GM15510 (cell line): ENCODE results near the gene BRAT1.

ENCODE experiments used
- POLR2A ChIP-seq: IDR thresholded peaks from 3 replicates; pipeline ENCODE4 v1.6.1; 2011; ENCODE audit warnings: borderline replicate concordance; ENCODE audit not compliant: insufficient read length; ENCODE audit errors: extremely low read depth

BRAT1 gene

DNA sequence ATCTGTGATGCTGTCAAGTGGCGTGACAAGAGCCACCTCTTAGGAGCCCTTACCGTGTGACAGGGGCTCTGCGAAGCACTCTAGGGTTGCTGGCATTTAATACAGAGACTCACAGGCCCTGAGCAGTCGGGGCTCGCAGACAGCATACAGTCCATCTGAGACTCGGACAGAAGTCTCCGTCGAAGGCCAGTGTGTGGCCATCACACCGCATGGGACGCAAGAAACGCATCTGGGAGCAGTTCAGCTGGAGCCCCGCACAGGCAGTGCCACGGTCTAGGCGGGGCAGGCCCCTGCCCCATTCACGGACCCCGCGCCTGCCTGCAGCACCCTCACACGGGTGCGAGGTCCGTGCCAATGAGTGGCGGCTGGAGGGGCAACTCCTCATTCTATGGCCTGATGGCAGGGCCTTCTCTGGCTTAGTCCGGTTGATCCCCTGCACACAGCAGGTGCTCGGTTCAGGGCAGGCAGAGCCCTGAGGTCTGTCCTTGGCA, 37.1 kb upstream of the BRAT1 start:
- TF ChIP-seq POLR2A: no peak

DNA sequence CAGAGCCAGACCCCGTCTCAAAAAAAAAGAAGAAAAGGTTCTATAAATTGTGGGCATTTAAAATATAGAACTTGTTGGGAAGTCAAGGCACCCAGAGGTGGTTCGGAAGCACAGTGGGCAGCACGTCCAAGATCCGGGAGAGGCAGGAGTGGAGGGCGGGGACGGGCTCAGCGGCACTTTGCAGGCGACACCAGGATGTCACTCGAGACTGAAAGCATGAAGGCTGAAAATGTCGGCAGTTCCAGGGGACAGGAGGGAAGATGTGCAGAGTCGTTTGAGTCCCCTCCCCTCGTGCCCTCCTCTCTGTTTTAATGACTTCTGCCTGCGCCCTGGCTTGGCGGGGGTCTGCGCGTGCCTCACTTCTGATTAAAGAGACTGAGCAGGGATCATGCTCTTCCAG, 34.0 kb upstream of the BRAT1 start:
- no peak for TF ChIP-seq POLR2A

DNA sequence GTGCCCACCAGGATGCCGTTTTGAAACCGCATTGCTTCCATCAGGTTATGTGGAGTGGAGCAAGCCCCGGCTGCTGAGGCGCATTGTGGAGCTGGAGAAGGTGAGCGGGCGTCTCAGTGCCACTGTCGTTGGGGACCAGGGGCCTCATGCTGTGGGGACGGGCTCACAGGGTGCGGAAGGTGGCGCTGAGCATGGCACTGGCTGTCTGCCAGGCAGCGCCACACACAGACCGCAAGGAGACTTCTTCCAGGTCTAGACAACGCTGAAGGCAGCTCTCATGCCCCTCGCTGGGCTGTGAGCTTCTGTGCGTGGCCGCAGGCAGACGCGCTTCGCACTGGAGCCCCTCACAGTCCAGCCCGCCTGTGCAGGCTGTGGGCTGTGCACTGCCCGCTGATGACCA, 32.5 kb upstream of the BRAT1 start:
- no peak for TF ChIP-seq POLR2A

DNA sequence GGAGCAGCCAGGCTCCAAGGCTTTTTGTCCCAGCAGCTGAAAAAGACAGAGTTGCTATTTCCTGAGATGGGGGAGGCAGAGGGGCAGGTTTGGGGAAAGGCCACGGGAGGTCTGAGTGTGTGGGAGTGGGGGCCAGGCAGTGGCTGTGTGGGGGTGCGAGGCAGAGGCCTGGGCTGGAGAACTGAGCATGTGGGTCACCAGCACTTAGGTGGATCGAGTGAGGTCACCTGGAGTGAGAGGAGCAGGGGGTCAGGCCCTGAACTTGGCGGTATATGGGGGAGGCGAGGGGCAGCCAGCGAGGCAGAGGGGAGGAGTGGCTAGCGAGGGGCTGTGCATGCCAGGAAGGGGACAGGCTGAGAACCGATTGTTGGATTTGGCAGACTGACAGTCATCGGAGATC, 31.8 kb upstream of the BRAT1 start:
- TF ChIP-seq POLR2A: no peak

DNA sequence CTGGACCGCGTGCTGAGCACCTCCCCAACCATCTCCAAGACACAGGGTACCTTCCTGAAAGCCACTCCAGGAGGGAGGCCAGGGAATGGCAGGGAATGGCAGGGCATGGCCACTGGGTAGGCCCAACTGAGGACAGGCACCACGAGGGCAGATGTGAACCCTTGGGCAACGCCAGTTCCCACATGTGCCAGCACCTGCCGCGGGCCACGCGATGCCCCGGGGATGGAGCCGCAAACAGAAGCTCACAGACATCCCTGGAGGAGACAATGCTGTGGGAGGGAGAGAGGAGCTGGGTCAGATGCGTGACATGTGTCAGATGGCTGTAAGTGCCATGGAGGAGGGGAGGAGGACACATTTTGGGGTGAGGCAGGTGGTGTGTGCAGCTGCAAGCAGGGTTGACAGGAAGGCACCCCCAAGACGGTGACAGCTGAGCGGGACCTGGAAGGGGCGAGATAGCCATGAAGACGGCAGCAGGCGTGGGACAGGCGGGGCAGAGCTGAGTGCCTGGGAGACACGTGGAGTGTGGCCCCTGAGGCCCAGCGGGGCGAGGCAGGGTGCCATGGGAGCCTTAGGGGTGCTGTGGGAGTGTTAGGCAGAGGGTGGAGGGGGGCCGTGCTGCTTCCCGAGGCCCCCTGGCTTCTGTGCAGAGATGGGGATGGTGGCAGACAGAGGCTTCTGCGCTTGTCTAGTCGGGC, 31.1 kb upstream of the BRAT1 start:
- no peak for TF ChIP-seq POLR2A

DNA sequence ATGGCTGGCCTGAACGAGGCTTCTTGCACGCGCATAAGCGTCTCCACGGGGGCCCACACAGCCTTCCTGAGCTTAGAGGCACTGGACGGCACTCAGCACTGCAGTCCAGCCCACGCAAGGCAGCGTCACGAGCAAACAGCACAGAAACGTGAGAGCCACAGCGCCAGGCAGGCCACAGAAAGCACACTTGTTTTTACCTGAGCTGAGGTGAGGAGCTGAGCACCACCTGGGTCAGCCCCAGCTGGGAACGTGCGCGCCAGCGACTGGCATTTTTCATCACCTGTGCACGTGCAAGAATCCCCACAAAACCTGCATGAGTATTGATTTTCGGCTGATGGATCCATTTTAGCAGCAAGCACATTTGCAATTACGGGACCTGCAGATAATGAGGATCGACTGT, 30.1 kb upstream of the BRAT1 start:
- no peak for TF ChIP-seq POLR2A

DNA sequence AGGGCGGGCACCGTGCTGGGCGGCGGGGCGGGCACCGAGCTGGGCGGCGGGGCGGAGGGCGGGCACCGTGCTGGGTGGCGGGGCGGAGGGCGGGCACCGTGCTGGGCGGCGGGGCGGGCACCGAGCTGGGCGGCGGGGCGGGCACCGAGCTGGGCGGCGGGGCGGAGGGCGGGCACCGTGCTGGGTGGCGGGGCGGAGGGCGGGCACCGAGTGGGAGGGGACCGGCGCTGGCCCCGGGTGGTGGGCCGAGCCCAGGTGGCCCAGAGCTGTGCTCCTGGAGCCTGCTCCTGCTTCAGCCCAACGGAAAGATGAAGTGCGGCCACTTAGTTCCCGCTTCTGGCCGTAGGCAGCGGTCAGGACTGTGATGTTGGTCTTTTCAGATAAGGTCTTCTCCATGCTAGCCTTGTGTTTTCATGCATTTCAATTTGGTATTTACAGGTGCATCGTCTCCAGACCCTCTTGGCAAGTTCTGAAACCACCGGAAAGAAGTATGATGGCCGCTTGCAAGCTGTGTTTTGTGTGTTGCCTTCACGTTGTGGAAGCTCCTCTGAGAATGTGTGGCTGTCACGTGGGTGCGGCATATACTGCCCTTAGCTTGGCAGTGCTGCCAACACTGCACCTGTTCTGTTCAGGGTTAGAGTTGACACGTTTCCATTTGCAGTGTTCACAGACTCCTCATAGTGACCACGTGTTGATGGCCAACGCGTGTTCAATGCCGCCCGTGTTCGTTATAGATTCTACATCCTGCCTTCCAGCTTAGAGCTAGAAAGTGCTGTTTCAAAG, 28.7 kb upstream of the BRAT1 start:
- TF ChIP-seq POLR2A: no peak

DNA sequence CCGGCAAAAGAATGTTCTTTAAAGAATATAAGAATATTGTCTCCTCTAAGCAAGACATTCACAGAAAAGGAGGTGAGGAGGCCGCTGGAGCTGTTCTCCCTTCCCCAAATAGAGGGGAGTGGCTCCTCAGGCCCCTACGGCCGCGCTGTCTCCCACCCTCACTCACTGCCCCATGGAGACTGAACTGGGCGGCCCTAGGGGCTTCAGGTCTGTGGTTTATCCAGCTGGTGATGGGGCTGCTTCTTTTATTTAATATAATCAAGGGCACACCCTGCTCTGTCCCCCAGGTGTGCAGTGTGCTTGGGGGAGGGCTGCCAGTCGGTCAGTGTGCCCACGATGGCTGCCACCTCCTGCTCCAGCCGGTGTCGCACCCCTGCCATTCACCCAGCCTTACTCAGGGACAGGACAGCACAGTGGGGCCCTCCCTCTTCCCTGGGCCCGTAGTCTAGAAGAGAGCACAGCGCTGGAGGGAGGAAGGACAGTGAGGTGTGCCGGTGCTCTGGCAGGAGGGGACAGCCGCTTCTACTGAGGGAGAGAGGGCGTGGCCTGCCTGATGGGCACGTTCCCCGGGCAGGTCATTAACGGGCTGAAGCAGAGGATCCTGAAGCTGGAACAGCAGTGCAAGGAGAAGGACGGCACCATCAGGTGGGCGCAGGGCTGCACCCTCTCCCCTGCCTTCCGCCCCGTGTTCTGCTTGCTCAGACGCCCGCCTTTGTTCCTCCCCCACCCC, 26.8 kb upstream of the BRAT1 start:
- no peak for TF ChIP-seq POLR2A

DNA sequence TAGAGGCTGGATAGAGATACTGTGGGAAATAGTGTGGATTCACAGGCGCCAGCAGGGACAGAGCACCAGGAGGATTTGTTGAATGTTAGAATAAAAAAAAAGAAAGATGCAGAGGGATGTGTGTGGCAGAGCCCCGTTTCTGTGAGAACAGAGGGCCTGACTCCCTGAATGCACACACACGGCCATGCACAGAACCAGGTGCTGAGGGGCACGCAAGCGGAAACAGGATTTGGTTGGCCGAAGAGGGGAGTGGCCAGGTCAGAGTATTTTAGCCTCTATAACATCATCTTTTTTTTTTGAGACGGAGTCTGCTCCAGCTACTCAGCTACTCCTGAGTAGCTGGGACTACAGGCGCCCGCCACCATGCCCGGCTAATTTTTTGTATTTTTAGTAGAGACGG, 25.3 kb upstream of the BRAT1 start:
- TF ChIP-seq POLR2A: no peak

DNA sequence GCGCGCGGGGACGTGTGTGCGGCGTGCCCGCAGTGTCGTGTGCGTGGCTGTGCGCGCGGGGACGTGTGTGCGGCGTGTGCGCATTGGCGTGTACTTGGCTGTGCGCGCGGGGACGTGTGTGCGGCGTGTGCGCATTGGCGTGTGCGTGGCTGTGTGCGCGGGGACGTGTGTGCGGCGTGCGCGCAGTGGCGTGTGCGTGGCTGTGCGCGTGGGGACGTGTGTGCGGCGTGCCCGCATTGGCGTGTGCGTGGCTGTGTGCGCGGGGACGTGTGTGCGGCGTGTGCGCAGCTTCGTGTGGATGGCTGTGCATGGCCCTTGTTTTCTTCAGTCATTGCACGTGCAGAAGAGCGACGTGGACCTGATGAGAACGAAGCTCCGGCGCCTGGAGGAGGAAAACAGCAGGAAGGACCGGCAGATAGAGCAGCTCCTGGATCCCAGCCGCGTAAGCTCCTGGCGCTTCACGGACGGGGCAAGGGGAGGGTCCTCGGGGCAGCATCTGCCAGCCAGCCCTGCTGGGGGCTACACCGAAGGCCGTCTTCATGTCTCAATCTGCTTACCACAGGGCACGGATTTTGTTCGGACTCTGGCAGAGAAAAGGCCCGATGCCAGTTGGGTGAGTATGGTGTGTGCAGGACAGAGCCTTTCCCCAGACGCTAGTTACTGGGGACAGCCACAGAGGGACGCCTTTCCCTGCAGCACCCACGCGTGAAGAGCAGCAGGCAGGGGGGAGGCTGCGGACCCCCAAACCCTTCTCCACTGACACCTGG, 22.8 kb upstream of the BRAT1 start:
- no peak for TF ChIP-seq POLR2A

DNA sequence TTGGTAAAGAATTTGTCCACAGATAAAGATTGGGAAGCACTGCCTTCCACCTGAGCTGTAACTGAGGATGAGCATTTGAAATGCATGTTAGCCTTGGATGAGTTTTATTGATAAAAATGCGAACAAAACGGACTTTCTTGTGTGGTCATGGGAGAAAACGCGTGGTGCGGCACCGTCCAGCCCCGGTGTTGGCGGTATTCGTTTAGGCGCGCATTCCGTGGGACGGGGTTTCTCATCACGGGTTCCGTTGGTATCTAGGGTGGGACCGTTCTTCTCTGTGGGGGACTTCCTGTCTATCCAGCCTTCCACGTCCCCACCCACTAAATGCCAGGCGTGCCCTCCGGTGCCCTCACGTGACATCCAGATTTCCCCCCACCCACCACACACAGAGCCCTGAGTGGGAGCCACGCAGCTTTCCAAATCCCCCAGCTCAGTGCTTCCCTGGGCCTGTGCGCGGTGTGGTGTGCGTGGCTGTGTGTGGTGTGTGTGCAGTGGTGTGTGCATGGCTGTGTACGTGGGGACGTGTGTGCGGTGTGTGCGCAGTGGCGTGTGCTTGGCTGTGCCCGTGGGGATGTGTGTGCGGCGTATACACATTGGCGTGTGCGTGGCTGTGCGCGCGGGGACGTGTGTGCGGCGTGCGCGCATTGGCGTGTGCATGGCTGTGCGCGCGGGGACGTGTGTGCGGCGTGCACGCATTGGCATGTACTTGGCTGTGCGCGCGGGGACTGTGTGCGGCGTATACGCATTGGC, 21.6 kb upstream of the BRAT1 start:
- no peak for TF ChIP-seq POLR2A

DNA sequence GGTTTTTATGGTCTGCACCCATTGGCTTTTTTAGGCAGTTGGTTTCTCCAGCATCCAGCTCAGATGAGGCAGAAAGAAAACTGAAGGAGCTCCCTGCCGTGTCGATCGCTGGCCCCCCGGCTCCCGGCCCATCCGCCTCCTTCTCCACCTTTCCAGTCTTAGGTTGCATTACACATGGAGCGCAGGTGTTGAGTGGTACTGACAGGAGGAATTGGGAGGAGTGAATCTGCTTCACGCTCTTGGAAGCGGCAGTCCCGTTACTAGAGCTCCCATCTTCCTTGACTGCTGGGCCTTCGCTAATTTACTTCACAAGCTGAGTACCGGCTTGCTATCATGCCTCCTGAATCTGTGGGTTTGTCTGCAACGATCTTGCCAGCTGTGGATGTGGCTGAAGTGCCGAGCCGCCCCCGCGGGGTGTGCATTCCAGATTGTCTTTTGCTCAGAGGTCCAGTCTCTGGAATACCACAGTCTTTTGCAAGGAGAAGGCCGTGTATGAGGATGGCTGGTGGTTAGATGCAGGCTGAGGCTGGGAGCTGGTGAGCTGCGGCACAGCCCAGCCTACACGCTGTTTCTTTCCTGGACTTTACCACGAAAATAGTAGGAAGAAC, 20.5 kb upstream of the BRAT1 start:
- TF ChIP-seq POLR2A: no peak

DNA sequence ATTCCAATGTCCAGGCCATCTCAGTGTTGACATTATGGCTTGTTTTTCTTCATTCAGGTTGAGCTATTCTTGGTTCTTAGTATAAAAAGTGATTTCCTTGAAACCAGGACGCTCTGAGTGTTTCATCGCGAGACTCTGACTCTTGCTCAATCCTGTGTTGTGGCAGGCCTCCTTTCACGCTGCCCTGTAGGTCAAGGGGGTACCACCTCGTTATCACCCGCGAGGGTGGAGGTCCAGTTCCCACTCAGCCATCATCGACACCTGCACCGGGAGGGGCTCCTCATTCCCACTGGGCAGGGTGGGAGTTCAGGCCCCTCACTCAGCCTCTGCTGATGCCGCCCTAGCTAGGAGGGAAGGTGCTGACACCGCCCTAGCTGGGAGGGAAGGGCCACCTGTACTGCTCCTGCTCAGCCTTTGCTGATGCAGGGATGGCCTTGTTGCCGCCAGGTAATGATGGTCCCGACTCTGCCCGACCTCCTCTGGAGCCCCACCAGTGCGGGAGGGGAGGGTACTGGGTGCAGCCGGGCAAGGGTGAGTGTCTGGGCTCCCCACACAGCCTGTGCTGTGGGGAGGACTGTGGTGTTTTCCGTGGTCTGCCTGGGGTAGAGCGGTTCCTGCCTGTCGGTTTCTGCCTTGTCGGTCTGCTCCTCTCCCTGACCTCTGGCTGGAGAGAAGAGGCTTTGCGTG, 19.9 kb upstream of the BRAT1 start:
- no peak for TF ChIP-seq POLR2A
